ENCODE measurements around the gene ANKRD13B.

ANKRD13B gene

GRCh38 chr17:29579866-29580771, 12.8 kb upstream of the ANKRD13B start (continued):
- TF ChIP-seq ZNF518A (tag by site-specific recombination; conservative IDR thresholded peaks at IDR 0.05; ENCODE audit: low read depth) (no peak), ZNF571 (tag by site-specific recombination; IDR thresholded peaks at IDR 0.05) (no peak), ZNF2 (tag by site-specific recombination; IDR thresholded peaks at IDR 0.05) (peak; percentile 45; the same call in 1 of the 2 replicates), TRIM28 (IDR thresholded peaks at IDR 0.05; ENCODE audit: borderline replicate concordance, low read length) (no peak), ZNF362 (tag by site-specific recombination; IDR thresholded peaks at IDR 0.05) (no peak), ZNF830 (tag by site-specific recombination; IDR thresholded peaks at IDR 0.05; ENCODE audit: low read depth) (no peak), ZNF37A (tag by site-specific recombination; IDR thresholded peaks at IDR 0.05) (no peak), ZBTB44 (tag by site-specific recombination; IDR thresholded peaks at IDR 0.05) (no peak), ZNF561 (tag by site-specific recombination; IDR thresholded peaks at IDR 0.05; ENCODE audit: borderline replicate concordance) (0 out of 2 replicates have a peak, but pooled peaks have one; percentile 49), REPIN1 (tag by site-specific recombination; IDR thresholded peaks at IDR 0.05; ENCODE audit: low read depth) (no peak), ZNF513 (tag by site-specific recombination; IDR thresholded peaks at IDR 0.05) (0 out of 2 replicates have a peak, but pooled peaks have one; percentile 8), ZNF488 (tag by site-specific recombination; IDR thresholded peaks at IDR 0.05) (no peak), ZNF398 (tag by site-specific recombination; IDR thresholded peaks at IDR 0.05) (no peak), ZNF529 (tag by site-specific recombination; IDR thresholded peaks at IDR 0.05; ENCODE audit: insufficient replicate concordance) (no peak), ZNF660 (tag by site-specific recombination; IDR thresholded peaks at IDR 0.05) (peak; percentile 78), ZNF366 (tag by site-specific recombination; conservative IDR thresholded peaks at IDR 0.05) (no peak), ZNF555 (tag by site-specific recombination; conservative IDR thresholded peaks at IDR 0.05) (no peak), ZNF791 (tag by site-specific recombination; IDR thresholded peaks at IDR 0.05) (no peak), ZNF514 (tag by site-specific recombination; IDR thresholded peaks at IDR 0.05) (no peak), ZNF610 (tag by site-specific recombination; IDR thresholded peaks at IDR 0.05; ENCODE audit: borderline replicate concordance) (no peak), ZNF629 (tag by site-specific recombination; IDR thresholded peaks at IDR 0.05) (peak; percentile 37; the same call in 1 of the 2 replicates), GLI4 (tag by site-specific recombination; IDR thresholded peaks at IDR 0.05) (no peak), ZNF544 (tag by site-specific recombination; IDR thresholded peaks at IDR 0.05) (no peak), GFI1B (tag by site-specific recombination; IDR thresholded peaks at IDR 0.05) (no peak), ZNF654 (tag by site-specific recombination; IDR thresholded peaks at IDR 0.05; ENCODE audit: low read depth) (peak; percentile 85), SALL2 (tag by site-specific recombination; IDR thresholded peaks at IDR 0.05; ENCODE audit: borderline replicate concordance) (no peak), ZNF560 (tag by site-specific recombination; IDR thresholded peaks at IDR 0.05; ENCODE audit: borderline replicate concordance) (no peak)
